SK-N-MC (cell line): ENCODE results near the gene SIM1.

ENCODE experiments used
- DNase-seq: peaks from one replicate; pipeline ENCODE4 v3.0.0-alpha.2; 2011; ENCODE audit warnings: low read depth, low spot score
- H3K27ac ChIP-seq: fragments of 200-600 bp; sonication (generic); 2 replicates; pipeline ENCODE4 v1.5.1; 2016; ENCODE audit warnings: mixed run types
- H3K36me3 ChIP-seq: fragments of 200-600 bp; sonication (generic); 2 replicates; pipeline ENCODE4 v1.6.1; 2017; ENCODE audit warnings: antibody characterized with exemption, low read length, mixed read lengths; ENCODE audit not compliant: insufficient read depth
- H3K4me3 ChIP-seq: fragments of 200-600 bp; sonication (generic); 2 replicates; pipeline ENCODE4 v1.5.1; 2016
- H3K9ac ChIP-seq: fragments of 200-600 bp; sonication (generic); 2 replicates; pipeline ENCODE4 v1.8.0; 2017; ENCODE audit warnings: mixed run types, mixed read lengths; ENCODE audit not compliant: insufficient read length
- H3K9me3 ChIP-seq: fragments of 200-600 bp; sonication (generic); 2 replicates; pipeline ENCODE4 v1.6.1; 2017; ENCODE audit warnings: low read depth, mild to moderate bottlenecking, antibody characterized with exemption, low read length, moderate library complexity, mixed read lengths
- EZH2 ChIP-seq: fragments of 200-600 bp; sonication (generic); IDR thresholded peaks from one replicate; pipeline ENCODE4 v1.6.1; 2017; ENCODE audit warnings: antibody characterized with exemption
- FOXP2 ChIP-seq: optimal IDR thresholded peaks from 2 replicates; pipeline ENCODE3; 2011; ENCODE audit warnings: mild to moderate bottlenecking, moderate library complexity; ENCODE audit not compliant: insufficient read depth; ENCODE audit errors: extremely low read length, control extremely low read depth
- POLR2AphosphoS5 ChIP-seq: IDR thresholded peaks from 2 replicates; pipeline ENCODE4 v1.6.1; 2012; ENCODE audit warnings: mild to moderate bottlenecking, low read depth, low read length, borderline replicate concordance

The SIM1 gene

DNA sequence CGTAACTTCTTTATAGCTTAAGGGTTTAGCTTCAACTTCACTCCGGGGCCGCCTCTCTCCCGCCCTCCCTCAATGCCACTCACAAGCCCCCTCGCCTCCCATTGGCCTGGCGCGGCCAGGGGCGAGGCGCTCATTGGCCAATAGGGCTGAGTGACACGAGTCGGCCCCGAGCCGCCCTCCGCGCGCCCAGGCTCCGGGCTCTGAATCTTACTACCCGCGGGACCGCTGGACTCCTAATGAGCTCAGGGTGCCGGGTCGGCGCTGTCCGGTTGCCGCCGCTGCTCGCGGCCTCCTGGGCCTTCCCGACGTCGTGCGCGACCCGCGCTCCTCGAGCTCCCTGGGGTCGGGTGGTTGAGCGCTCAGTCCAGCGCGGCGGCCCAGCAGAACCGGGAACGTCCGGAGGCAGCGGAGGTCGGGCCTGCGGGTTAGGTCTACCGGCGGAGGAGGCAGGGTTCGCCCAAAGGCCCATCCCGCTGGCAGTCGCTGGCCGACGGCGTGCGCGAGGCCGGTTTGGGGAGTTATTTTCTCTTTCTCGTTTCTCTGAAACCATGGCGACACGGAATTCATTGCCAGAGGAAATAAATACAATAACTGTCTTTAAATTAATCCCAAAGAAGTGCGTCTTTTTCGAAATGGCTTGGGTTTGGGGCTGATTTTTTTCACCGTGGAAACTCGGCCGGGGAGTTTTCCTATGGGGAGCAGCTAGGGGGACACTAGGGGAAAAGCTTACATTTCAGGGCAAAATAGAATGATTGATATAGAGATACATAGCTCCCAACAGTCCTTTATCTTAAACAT lies at the start of gene SIM1:
TSS of gene SIM1 (minus strand) at position 19 of the 798 bp plus-strand sequence. CDS start 1,453 bp downstream, outside the sequence.
- TF ChIP-seq EZH2: no peak
- no peak for TF ChIP-seq FOXP2
- TF ChIP-seq POLR2AphosphoS5: peak; percentile 35; the same call in 1 of the 2 replicates
- H3K36me3 ChIP-seq: no peaks in the 10 kb centered on the region
- H3K4me3 ChIP-seq: peak within 1 kb of the TSS; percentile 85
- no peaks in the 10 kb centered on the region for H3K9me3 ChIP-seq
- H3K9ac ChIP-seq: peak within 1 kb of the TSS; percentile 67
- DNase-seq: no peak
- no peak within 1 kb of the TSS for H3K27ac ChIP-seq

DNA sequence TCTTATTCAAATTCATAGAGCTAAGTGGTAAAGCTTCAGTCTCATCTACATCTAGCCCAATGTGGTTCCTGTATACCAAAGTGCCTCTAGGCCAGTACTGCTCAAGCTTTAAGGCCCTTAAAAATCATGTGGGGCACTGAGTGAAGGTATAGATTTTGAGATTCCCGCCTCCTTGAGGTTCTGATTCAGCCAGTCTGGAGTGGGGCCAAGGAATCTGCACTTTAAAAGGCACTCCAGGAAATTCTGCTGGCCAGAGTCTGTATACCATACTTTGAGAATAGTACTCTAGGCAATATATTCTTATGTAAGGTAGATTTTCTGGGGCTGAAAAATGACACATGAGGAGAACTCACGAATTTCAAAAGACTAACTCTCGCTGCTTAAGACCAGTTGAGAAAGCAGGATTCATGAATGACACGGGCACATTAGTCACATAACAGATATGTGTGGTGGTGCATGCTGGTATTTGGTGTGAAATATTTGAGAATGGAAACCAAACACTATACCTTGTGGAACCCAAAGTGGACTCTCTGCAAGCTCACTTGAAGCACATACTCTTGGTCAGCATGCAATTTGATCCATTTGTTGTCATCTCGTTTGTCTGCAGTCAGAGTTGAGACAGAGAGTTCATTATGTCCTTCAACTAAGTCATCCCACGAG lies 47.6 kb upstream of the SIM1 start:
- TF ChIP-seq FOXP2: no peak
- TF ChIP-seq EZH2: no peak
- TF ChIP-seq POLR2AphosphoS5: no peak
- Histone ChIP-seq H3K27ac (no peak overlapping the region), H3K9me3 (no peaks in the 10 kb centered on the region), H3K9ac (no peak overlapping the region), H3K4me3 (no peak overlapping the region), H3K36me3 (peaks cover 35% of the 10 kb centered on the region)
- DNase-seq: no peak

DNA sequence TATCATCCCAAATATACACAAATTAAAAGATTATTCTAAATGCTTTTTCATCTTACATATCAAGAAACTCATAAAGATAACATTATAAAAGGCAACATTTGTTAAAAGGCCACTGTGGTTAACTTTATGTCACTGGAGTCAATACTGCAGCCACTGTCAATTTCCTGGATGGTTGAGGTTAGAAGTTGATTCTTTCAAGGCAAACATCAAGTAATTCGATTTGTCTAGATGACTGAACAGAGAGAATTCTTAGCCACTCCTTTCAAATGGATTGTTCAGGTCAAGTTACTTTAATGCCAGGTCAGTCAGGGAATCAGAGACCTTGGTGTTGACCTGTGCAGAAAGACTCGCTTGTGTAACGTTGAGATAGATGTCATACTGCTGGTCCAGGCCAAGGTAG lies 44.4 kb upstream of the SIM1 start:
- H3K27ac ChIP-seq: no peak overlapping the region
- DNase-seq: no peak
- peaks cover 36% of the 10 kb centered on the region for H3K36me3 ChIP-seq
- no peak overlapping the region for H3K9ac ChIP-seq
- no peak for TF ChIP-seq EZH2
- TF ChIP-seq FOXP2: no peak
- no peak for TF ChIP-seq POLR2AphosphoS5
- H3K9me3 ChIP-seq: no peaks in the 10 kb centered on the region
- H3K4me3 ChIP-seq: no peak overlapping the region

DNA sequence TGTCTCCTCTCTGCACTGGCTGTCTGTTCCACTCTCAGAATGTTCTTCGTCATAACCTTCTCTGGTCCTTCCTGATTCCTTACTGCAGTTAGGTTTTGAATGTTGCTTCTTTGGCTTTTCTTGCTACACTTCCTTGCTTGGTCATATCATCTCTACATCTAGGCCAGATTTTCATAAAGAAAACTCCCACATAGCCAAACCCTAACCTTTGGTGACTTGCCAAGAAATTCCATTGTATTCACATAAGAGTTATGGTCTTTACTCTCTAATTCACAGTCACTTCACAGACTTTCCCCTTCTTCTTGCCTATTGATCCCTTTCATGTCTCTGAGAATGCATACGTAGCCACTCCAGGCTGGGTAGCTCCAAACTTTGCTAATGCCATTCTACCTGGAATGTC lies 41.9 kb upstream of the SIM1 start:
- Histone ChIP-seq H3K9me3 (no peaks in the 10 kb centered on the region), H3K4me3 (no peak overlapping the region), H3K36me3 (peaks cover 20% of the 10 kb centered on the region), H3K27ac (no peak overlapping the region), H3K9ac (no peak overlapping the region)
- TF ChIP-seq POLR2AphosphoS5 (no peak), FOXP2 (no peak), EZH2 (no peak)
- no peak for DNase-seq

DNA sequence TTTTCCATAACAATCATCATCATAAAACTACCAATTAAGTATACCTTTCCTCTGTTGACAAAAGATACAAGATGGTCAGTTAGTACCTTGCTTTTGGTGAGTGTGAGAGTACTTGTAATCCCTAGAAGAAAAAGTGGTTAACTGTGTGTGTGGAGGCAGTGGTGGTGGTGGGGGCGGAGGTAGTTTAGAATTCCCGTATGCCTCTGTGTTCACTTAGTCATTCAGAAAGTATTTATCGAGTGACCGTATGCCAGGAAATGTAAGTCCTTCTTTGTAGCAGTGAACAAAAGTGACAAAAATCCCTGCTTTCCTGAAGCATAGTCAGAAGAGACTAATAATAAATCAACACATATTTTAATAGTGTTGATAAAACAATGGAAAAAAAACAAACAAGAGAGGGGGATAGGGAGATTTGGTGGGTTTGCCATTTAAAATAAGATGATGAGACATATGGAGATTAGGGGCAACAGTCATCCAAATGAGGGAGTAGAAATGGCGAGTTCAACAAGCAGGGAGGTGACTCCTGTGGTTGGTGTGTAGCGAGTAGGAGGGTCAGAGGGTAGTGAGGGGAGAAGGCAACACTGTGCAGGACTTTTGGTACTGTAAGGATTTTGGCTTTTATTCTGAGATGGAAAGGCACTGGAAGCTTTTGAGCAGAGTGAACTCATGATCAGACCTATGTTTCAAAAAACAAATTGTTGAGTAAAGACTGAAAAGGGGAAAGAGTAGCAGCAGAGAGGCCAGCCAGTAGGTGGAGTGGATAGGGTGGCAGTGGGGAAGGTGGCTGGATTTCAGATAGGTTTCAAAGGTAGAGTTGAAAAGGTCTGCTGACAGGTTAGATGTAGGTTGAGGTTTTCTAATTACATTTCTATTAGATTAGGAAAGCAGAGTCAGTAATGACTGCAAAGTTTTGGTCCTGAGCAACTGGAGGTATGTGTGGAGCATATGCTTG lies 40.3 kb upstream of the SIM1 start:
- DNase-seq: no peak
- Histone ChIP-seq H3K9ac (no peak overlapping the region), H3K27ac (no peak overlapping the region), H3K36me3 (peaks cover 16% of the 10 kb centered on the region; the same call in 1 of the 2 replicates), H3K9me3 (no peaks in the 10 kb centered on the region), H3K4me3 (no peak overlapping the region)
- no peak for TF ChIP-seq EZH2
- TF ChIP-seq FOXP2: no peak
- TF ChIP-seq POLR2AphosphoS5: no peak

DNA sequence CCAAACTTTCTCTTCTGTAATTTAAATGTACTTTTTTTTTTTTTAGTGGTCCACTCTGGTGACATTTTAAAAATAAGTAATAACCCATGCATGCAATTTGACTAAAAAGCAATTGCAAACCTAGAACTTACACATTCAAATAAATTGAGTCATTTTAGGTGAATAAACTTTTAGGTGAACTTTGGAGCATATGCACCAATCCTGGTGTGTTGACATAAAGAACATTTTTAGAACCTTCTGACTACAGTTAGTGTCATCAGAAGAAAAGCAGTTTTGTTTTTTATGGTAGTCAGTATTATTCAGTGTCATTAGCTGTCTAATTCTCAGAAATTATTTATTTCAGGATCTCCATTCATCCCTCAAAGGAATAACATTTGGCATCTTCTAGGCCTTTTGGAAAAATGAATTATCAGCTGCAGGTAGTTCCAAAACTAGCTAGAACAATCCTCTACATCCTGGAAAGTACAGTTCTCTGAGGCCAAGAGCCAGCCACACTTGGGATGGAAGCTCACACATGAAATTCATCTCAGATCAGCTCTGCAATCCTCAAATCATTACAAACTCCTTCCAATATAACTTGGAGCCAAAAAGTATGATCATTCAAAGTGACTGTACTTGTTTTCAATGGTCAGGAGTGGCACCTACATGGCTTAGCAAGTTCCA lies 38.5 kb upstream of the SIM1 start:
- no peak for DNase-seq
- H3K9ac ChIP-seq: no peak overlapping the region
- no peak overlapping the region for H3K27ac ChIP-seq
- no peak for TF ChIP-seq EZH2
- TF ChIP-seq POLR2AphosphoS5: no peak
- TF ChIP-seq FOXP2: no peak
- H3K36me3 ChIP-seq: 0 out of 2 replicates have a peak, but pooled peaks cover 6% of the 10 kb centered on the region
- H3K4me3 ChIP-seq: no peak overlapping the region
- no peaks in the 10 kb centered on the region for H3K9me3 ChIP-seq

DNA sequence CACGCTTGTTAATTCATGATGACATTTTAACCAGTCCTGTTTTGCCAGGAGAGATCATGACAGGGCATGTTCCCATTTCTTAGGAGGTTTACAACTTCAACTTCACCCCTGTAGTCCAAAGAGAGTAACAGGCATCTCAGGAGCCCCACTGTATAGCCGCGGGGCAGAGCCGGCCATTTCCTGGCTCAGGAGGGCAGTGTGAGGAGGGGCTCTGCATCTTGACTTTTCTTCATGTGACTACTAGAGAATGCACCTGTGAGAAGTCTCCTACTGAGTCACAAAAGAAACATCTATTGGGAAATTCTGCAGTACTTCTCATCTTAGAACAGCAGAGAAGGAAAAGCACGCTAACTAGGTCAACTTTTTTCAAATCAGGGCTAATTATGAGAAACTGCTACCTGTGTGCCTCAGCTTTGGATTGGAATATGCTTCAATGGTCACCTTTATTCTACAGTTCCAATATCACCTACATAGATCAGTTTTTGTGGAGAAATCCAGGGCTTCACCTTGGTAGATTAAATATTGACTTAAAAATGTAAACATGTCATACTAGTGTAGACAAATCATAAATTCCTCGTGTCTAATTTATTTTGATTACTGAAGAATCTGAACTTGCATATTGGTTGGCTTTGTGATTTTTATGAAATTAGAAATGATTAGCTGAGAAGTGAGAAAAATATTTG lies 28.6 kb upstream of the SIM1 start:
- no peak for DNase-seq
- Histone ChIP-seq H3K4me3 (no peak overlapping the region), H3K9me3 (no peaks in the 10 kb centered on the region), H3K36me3 (no peaks in the 10 kb centered on the region), H3K9ac (no peak overlapping the region), H3K27ac (no peak overlapping the region)
- TF ChIP-seq EZH2: no peak
- TF ChIP-seq FOXP2: no peak
- no peak for TF ChIP-seq POLR2AphosphoS5
